ENCODE results near the gene EGFL7. TPM values are rescaled to one million over a fixed set of nuclear protein-coding genes. Genes with fewer than 3 reads are reported as not detected.

EGFL7 gene
- total and polyA plus RNA-seq, 10 of the 15 experiments (the other 5 are each of a cell fraction or from before 2014, with no cell fraction given), result 0.06 to 0.46 (median 0.19) TPM; not detected in 5

GRCh38 chr9:136695435-136695895, 32.7 kb downstream of the EGFL7 start:
- CTCF ChIA-PET, result interaction anchor here (1.4 to 1.9 kb wide), 2 partner anchors 24 to 31 kb away, joined by 4 read pairs; no protein-coding TSS in a partner anchor
- no peak overlapping the region for H2AFZ ChIP-seq (ENCODE audit: control insufficient read depth, low read depth, low read length)
- no peak overlapping the region for H3K27ac ChIP-seq (ENCODE audit: control insufficient read depth, insufficient read depth)
- POLR2A ChIA-PET, result no interaction called here
- RAD21 ChIA-PET (ENCODE audit: unreplicated experiment), result interaction anchor here (0.6 kb wide), 1 partner anchor 24 kb away, joined by 4 read pairs; no protein-coding TSS in a partner anchor
- no peak for FAIRE-seq
- intact Hi-C loops (cut with micrococcal nuclease; ENCODE audit: unreplicated experiment) (no loop called here), in situ Hi-C loops (cut with MboI) (no loop called here)
- H4K20me1 ChIP-seq (ENCODE audit: control insufficient read depth, insufficient read depth), result no peaks in the 10 kb centered on the region
- no peak overlapping the region for H3K9ac ChIP-seq (ENCODE audit: control insufficient read depth, insufficient read depth, low read length)
- ATAC-seq, result no peak
- no peaks in the 10 kb centered on the region for H3K27me3 ChIP-seq (replicated peaks in 1 of 2; ENCODE audit: control insufficient read depth in 2 of 2, insufficient read depth in 2 of 2, low read length in 1 of 2)
- H3K4me3 ChIP-seq, result no peak overlapping the region
- no TSS peak for BruUV-seq (replicated peaks)
- TF ChIP-seq TAF1 (IDR thresholded peaks at IDR 0.05; ENCODE audit: borderline replicate concordance, low read depth, low read length) (no peak), CBFB (IDR thresholded peaks at IDR 0.05; ENCODE audit: low read depth) (no peak), SRF (IDR thresholded peaks at IDR 0.05; ENCODE audit: low read depth in 2 of 2, low read length in 2 of 2) (no peak), MYC (IDR thresholded peaks at IDR 0.05; ENCODE audit: insufficient read depth, insufficient read length, insufficient replicate concordance, low read length, severe bottlenecking) (no peak), REST (IDR thresholded peaks at IDR 0.05; ENCODE audit: low read depth, low read length) (no peak), CEBPZ (IDR thresholded peaks at IDR 0.05; ENCODE audit: low read depth, low read length) (no peak), NRF1 (conservative IDR thresholded peaks at IDR 0.05; ENCODE audit: low read depth, low read length) (no peak)
- no peak for DNase-seq (ENCODE audit: low read depth, low spot score)
- H3K79me2 ChIP-seq (ENCODE audit: control insufficient read depth, insufficient read depth, low read length), result no peaks in the 10 kb centered on the region
- H3K4me1 ChIP-seq (ENCODE audit: control insufficient read depth, insufficient read depth, low read length), result peaks cover 8% of the 10 kb centered on the region
- no peaks in the 10 kb centered on the region for H3K36me3 ChIP-seq (ENCODE audit: control insufficient read depth in 2 of 2, insufficient read depth in 2 of 2, low read length in 1 of 2)
- WGBS (ENCODE audit: insufficient coverage, insufficient replicate concordance, low lambda C conversion rate, missing lambda C conversion rate), result 14% methylated on average over 10 of the region's 10 CpGs
- H3K4me2 ChIP-seq (ENCODE audit: control insufficient read depth, insufficient read depth), result no peak overlapping the region
- no peaks in the 10 kb centered on the region for H3K9me3 ChIP-seq (replicated peaks; ENCODE audit: control insufficient read depth, insufficient read depth, low read length)
- SMC1A ChIA-PET (ENCODE audit: uncharacterized antibody, unreplicated experiment), result no interaction called here

All from GM12878 (cell line).